ENCODE data around the gene CCDC152. TPM values are rescaled to one million over a fixed set of nuclear protein-coding genes. Genes with fewer than 3 reads are reported as not detected.

CCDC152 gene
- total and polyA plus RNA-seq, 2 of the 13 experiments (the other 11 are each of a cell fraction or from before 2014, with no cell fraction given), result 0.20 to 0.36 TPM

DNA sequence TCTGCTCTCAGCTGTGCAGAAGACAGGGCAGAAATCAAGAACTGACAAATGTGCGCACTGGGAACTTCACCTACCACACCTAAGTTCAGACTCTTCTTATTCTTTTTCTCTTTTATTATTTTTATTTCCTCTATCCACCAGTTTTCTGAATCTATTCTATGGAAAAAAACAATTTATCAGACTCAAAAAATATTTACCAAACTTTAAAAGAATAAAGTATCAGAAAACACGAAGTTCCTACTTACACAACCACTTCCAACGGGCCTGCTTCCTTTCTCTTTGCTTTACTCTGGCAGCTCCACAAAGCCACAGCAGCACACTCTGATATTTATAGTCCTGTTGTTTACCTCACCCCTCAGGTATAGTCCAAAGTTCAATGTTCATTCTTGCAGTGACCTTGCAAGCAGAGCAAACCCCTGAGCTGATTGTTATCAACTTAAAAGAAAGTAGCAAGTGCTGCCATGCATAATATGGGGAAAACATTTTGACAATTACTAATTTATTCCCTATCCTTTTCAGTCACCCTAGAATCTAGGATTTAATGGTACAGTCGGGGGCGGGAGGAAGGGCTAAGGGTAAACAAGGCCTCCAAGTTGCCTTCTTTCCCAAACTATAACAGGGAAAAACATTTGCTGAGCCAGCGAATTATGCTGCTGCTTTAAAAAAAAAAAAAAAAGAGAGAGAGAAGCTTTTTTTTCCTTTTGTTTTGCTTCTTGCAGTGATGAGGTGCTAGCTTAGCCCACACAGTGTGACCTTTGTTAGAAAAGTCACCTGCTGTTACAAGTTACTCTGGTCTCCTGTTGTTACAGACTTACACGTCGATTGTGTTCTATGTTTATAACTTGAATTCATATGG is 55.2 kb downstream of the CCDC152 start, which contains the start of gene SELENOP (continued):
- TF ChIP-seq, protein P1, sequence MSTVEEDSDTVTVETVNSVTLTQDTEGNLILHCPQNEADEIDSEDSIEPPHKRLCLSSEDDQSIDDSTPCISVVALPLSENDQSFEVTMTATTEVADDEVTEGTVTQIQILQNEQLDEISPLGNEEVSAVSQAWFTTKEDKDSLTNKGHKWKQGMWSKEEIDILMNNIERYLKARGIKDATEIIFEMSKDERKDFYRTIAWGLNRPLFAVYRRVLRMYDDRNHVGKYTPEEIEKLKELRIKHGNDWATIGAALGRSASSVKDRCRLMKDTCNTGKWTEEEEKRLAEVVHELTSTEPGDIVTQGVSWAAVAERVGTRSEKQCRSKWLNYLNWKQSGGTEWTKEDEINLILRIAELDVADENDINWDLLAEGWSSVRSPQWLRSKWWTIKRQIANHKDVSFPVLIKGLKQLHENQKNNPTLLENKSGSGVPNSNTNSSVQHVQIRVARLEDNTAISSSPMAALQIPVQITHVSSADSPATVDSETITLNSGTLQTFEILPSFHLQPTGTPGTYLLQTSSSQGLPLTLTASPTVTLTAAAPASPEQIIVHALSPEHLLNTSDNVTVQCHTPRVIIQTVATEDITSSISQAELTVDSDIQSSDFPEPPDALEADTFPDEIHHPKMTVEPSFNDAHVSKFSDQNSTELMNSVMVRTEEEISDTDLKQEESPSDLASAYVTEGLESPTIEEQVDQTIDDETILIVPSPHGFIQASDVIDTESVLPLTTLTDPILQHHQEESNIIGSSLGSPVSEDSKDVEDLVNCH (CRISPR knock-in tag; IDR thresholded peaks at IDR 0.05), result no peak
- TF ChIP-seq ZNF724P (CRISPR knock-in tag; IDR thresholded peaks at IDR 0.05; ENCODE audit: borderline replicate concordance) (peak; percentile 71; the same call in 1 of the 2 replicates), PCBP2 (optimal IDR thresholded peaks at IDR 0.05; ENCODE audit: low read depth, low read length, poor library complexity, severe bottlenecking) (no peak), RCOR2 (CRISPR knock-in tag; IDR thresholded peaks at IDR 0.05) (peak; percentile 86; the same call in 1 of the 2 replicates), MAFK (conservative IDR thresholded peaks at IDR 0.05 in 1 of 2, IDR thresholded peaks at IDR 0.05 in 1 of 2; ENCODE audit: low read length in 2 of 2) (peak; percentile 100), ZNF382 (CRISPR knock-in tag; IDR thresholded peaks at IDR 0.05; ENCODE audit: borderline replicate concordance) (no peak), SAP130 (CRISPR knock-in tag; IDR thresholded peaks at IDR 0.05; ENCODE audit: low read depth) (peak; percentile 98), CENPX (CRISPR knock-in tag; IDR thresholded peaks at IDR 0.05) (no peak), HOXA7 (CRISPR knock-in tag; IDR thresholded peaks at IDR 0.05) (no peak), ZNF232 (CRISPR knock-in tag; IDR thresholded peaks at IDR 0.05; ENCODE audit: borderline replicate concordance) (peak; percentile 91), ZNF343 (CRISPR knock-in tag; IDR thresholded peaks at IDR 0.05) (no peak), ZNF674 (CRISPR knock-in tag; IDR thresholded peaks at IDR 0.05; ENCODE audit: low read depth) (no peak), ZSCAN29 (CRISPR knock-in tag; conservative IDR thresholded peaks at IDR 0.05) (0 out of 2 replicates have a peak, but pooled peaks have one; percentile 78)
- TF ChIP-seq, protein P2, sequence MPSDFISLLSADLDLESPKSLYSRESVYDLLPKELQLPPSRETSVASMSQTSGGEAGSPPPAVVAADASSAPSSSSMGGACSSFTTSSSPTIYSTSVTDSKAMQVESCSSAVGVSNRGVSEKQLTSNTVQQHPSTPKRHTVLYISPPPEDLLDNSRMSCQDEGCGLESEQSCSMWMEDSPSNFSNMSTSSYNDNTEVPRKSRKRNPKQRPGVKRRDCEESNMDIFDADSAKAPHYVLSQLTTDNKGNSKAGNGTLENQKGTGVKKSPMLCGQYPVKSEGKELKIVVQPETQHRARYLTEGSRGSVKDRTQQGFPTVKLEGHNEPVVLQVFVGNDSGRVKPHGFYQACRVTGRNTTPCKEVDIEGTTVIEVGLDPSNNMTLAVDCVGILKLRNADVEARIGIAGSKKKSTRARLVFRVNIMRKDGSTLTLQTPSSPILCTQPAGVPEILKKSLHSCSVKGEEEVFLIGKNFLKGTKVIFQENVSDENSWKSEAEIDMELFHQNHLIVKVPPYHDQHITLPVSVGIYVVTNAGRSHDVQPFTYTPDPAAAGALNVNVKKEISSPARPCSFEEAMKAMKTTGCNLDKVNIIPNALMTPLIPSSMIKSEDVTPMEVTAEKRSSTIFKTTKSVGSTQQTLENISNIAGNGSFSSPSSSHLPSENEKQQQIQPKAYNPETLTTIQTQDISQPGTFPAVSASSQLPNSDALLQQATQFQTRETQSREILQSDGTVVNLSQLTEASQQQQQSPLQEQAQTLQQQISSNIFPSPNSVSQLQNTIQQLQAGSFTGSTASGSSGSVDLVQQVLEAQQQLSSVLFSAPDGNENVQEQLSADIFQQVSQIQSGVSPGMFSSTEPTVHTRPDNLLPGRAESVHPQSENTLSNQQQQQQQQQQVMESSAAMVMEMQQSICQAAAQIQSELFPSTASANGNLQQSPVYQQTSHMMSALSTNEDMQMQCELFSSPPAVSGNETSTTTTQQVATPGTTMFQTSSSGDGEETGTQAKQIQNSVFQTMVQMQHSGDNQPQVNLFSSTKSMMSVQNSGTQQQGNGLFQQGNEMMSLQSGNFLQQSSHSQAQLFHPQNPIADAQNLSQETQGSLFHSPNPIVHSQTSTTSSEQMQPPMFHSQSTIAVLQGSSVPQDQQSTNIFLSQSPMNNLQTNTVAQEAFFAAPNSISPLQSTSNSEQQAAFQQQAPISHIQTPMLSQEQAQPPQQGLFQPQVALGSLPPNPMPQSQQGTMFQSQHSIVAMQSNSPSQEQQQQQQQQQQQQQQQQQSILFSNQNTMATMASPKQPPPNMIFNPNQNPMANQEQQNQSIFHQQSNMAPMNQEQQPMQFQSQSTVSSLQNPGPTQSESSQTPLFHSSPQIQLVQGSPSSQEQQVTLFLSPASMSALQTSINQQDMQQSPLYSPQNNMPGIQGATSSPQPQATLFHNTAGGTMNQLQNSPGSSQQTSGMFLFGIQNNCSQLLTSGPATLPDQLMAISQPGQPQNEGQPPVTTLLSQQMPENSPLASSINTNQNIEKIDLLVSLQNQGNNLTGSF (CRISPR knock-in tag; IDR thresholded peaks at IDR 0.05), result no peak
- TF ChIP-seq, protein P3, sequence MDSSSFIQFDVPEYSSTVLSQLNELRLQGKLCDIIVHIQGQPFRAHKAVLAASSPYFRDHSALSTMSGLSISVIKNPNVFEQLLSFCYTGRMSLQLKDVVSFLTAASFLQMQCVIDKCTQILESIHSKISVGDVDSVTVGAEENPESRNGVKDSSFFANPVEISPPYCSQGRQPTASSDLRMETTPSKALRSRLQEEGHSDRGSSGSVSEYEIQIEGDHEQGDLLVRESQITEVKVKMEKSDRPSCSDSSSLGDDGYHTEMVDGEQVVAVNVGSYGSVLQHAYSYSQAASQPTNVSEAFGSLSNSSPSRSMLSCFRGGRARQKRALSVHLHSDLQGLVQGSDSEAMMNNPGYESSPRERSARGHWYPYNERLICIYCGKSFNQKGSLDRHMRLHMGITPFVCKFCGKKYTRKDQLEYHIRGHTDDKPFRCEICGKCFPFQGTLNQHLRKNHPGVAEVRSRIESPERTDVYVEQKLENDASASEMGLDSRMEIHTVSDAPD (CRISPR knock-in tag; IDR thresholded peaks at IDR 0.05), result no peak
- TF ChIP-seq, protein P4, sequence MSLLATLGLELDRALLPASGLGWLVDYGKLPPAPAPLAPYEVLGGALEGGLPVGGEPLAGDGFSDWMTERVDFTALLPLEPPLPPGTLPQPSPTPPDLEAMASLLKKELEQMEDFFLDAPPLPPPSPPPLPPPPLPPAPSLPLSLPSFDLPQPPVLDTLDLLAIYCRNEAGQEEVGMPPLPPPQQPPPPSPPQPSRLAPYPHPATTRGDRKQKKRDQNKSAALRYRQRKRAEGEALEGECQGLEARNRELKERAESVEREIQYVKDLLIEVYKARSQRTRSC (CRISPR knock-in tag; IDR thresholded peaks at IDR 0.05; ENCODE audit: low read depth), result no peak

Measured in HepG2 (cell line).